HG02798 (cell line): ENCODE measurements around the gene GSTM2.

Experiments
- ATAC-seq: cut with Tn5 transposase; IDR thresholded peaks from one replicate; pipeline ENCODE4 v1.9.1; 2021; ENCODE audit warnings: mild to moderate bottlenecking; ENCODE audit not compliant: unreplicated experiment, poor library complexity

Gene GSTM2

DNA sequence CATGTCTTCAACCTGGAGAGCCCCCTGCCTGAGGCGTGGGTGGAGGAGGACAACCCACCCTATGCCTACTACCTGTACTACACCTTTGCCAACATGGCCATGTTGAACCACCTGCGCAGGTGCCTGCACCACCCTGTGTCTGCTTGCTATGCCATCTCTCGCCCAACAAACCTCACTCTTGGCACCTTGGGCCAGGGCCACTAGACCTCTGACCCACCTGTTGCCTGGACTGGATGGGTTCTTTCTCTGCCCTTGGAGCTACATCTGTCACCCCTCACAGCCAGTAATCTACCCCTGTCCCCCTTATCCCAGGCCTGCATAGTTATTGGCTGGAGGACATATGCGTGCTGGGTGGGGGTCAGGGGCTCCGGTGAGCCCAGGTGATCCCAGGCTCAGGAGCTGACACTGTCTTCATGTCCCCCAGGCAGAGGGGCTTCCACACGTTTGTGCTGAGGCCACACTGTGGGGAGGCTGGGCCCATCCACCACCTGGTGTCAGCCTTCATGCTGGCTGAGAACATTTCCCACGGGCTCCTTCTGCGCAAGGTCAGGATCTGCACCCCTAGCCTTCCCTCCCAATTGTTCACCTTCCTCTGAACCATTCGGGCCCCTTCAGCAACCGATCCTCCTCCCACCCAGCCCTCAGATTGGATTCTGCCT, 38.4 kb upstream of the GSTM2 start:
- no peak for ATAC-seq

DNA sequence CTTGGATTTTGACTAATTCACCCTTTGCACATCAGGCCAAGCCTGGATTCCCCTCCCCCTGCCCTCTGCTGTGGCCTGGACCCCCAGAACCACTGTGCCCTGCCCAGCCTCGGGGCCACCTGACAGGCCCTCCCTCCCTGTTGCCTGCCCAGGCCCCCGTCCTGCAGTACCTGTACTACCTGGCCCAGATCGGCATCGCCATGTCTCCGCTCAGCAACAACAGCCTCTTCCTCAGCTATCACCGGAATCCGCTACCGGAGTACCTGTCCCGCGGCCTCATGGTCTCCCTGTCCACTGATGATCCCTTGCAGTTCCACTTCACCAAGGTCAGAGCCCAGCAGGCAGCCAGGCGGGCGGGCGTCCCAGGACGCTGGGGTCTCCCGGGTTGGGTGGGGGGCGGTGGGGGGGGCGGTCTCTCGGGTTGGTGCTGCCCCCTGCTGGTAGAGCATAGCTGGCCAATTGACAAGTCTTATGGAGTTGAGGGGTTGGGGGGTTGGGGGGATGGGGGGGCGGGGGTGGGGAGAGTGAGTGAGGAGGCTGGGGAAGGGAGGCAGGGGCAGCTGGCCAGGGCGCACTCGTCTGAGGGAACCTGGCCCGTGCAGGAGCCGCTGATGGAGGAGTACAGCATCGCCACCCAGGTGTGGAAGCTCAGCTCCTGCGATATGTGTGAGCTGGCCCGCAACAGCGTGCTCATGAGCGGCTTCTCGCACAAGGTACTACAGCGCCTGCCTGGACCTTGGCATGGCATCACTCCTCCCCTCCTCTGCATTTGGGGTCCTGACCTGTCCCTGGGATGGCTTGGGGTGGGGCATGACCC, 37.6 kb upstream of the GSTM2 start:
- no peak for ATAC-seq

DNA sequence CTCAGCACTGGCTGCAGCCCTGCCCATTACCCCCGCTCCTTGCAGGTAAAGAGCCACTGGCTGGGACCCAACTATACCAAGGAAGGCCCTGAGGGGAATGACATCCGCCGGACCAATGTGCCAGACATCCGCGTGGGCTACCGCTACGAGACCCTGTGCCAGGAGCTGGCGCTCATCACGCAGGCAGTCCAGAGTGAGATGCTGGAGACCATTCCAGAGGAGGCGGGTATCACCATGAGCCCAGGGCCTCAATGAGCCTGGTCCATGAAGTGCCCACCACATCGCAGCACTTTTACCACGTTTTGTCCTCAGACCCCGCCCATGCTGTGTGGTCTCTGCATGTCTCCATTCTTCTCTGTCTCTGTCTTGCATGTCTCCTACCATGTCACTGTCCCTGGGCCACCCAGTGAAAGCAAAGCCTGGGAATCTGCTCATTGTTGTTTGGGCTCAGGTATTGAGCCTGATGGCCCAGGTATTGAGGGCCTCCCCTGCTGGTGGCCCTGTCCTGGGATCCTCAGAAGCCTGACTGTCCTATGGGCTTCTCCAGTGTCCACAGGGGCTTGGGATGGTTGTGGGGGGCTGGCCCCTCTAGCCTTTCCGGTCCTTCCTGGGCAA, 36.9 kb upstream of the GSTM2 start:
- ATAC-seq, result no peak

DNA sequence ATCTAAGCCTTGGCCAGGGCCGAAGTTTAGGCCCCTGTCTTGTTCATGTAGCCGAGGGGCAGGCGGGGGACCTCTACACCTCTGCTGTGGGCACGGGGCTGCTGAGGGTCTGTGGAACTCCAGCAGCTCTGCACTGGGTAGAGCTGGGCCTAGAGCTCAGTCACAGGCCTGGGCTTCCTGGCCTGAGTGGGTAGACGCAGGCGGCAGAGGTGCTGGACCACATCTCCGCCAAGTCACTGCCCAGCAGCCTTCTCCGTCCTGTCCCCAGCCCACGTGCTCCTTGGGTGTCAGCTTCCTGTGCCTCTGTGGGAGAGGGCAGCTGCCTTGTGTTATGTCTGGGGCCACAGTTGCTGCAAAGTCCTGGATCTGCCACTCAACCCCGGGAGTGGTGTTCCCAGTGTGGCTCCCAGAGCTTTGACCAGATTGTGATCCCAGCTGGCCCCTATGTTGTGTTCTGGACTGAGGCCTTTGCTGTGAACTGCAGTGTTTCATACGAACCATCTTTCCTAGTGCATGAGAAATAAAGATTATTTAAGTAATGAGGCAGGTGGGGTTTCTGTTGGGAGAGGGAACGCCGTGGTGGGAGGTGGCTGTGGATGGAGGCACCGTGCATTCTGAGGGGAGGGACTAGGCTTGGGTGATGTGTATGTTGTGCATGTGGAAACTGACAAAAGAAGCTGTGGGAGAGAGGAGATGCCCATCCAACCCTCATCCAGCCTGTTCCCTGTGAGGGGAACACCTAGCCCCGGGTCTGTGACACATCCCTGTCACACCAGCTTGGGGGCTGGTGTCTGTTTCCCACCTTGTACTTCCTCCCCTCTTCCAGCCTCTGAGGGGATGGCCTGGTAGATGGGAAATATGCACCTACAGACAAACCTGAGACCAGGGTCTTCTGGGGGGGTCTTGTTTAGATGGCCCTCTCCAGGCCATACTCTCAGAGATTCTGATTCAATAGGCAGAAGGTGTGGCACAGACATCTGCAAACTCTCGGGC, 36.0 kb upstream of the GSTM2 start:
- no peak for ATAC-seq

DNA sequence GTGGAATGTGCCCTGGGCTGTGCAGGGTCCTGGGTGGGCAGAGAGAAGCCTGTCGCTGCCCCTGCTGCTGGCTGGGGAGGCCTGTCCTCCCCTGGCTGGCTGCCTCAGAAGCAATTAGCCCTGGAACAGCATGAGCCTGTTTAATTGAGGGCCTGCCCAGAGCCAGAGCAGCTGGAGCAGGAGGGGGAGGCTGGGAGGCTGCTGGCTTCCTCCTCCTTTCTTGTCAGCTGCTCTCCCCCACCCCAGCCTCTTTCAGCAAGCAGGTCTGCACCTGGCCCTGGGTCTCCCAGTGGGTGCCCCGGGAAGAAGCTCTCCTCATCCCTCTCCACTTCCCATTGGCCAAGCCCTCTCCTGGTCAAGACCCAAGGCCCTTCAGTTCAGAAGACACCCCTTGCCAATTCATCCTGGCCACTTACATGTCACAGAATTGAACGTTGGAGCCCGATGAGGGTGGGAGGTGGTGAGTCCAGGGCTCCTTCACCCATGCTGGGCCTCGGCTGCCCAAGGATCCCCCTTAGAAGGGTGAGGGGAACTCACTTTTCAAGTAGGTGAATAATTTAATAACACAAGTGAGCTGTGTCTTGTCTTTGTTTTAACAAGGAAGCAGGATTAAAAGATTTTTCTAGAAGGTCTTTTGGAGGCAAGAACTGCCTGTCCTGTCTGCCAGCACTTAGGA, 35.0 kb upstream of the GSTM2 start:
- ATAC-seq, result no peak

DNA sequence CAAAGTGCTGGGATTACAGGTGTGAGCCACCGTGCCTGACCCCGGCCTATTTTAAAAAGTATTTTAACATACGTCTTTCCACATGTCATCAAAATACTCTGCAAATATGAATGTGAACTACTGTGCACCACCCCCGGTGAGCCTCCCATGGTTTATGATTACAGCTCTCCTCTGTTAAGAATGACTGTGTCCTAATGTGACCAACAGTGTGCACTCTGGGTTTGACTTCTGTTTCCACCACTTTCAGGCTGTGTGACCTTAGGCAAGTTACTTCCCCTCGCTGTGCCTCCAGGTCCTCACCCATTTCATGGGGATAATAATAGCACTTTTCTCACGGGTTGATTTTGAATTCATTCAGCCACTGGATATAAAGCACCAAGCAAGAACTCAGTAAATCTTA, 33.6 kb upstream of the GSTM2 start:
- no peak for ATAC-seq

DNA sequence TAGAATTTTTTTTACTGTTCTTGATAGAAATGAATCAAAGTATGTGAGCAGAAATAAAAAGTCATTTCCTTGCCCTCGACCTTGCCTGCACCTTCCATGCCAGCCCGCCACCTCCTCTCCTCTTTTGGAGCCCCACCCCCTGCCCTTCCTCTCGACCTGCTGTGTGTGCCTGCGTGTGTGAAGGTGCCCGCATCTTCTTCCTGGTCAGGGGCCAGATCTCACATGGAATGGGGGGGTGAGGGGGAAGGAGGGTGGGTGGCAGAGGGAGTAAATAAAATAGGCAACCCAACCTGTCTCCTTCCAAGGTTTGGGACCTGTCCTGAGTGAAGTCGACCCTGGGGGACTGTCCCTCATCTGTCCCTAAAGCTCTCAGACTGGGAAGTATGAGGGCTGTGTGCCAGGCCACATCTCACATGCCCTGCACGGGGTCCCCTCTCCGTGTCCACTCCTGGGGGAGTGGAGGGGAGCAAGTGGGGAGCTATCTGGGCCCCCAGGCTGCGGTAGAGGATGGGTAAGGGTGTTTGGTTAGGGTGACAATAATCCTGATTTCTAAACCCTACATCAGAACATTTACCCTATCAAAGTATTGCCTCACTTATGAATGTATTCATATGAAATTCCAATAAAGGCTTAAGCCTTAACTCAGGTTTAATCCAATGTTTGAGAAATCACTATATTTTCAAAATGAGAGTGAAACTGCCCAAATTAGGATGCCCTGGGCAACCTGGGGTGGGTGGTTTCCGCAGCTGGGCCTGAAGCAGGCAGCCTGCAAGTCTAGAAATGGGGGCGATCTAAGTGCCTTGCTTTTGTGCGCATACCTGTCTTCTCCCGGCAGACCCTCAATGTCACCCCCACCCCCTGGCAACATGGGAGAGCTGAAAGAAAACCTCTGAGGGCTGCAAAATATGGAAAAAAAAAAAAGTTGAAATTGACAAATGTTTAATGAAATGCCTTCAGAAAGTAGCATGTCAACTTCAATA, 32.8 kb upstream of the GSTM2 start:
- ATAC-seq, result no peak

DNA sequence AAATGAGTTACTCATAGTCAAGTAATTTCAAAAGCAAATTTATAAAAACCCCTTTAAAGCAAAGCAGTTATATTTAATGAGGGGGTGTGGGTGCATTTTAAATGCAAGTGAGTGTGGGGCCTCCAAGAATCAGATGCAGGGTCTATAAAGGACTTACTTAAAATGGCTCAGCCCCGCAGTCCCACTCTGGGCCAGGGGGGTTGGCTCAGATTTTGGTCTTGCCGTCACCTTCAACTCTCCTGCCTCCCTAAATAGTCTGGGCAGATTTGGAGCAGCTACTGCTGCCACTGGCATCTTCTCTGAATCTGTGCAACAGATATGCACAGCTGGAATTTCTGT, 32.0 kb upstream of the GSTM2 start:
- no peak for ATAC-seq

DNA sequence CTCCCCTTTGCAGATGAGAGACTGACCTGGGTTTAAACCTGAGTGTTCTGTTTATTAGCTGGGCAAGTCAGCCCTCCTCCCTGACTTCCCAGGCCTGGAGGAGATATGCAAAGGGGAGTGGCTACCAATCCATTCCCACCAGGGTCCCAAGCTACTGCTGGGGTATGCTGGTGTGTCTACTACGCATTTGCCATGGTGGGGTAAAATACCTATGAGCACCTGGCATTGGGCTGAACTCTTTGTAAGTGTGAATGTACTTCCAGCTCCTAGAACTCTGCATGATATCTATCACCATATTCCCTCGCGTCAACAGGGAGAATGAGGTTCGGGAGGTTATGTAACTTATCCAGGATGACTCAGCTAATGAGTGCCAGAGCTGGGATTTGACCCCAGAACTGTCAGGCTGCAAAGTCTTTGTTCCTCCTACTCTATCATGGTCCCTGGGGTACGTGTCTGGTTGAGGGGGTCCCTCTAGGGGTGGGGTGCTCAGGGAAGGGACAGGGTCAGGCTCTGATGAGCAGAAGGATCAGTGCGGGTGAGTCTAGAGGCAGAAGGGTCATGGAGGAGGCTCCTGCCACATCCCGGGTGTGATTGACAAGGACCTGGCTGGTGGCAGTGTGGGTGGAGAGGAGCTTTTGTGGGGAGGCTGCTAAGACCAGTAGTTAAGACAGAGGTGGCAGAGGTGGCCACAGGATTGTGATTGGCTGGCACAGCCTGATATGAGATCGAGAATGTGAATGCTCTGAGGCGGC, 31.5 kb upstream of the GSTM2 start:
- ATAC-seq, result no peak

DNA sequence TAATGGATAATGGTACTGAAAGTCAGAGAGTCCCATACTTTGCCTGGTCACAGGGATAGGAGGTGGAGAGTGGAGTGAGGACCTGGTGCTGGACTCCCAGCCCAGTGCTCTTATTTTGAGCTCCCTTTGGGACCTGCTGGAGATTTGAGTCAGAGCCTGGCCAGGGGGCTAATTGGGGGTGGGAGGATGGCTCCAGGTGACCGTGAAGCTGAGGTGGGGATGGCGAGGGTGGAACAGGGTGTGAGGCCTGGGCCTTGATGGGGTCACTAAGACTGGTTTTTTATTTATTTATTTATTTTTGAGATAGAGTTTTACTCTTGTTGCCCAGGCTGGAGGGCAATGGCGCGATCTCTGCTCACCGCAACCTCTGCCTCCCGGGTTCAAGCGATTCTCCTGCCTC, 30.4 kb upstream of the GSTM2 start:
- ATAC-seq, result no peak

DNA sequence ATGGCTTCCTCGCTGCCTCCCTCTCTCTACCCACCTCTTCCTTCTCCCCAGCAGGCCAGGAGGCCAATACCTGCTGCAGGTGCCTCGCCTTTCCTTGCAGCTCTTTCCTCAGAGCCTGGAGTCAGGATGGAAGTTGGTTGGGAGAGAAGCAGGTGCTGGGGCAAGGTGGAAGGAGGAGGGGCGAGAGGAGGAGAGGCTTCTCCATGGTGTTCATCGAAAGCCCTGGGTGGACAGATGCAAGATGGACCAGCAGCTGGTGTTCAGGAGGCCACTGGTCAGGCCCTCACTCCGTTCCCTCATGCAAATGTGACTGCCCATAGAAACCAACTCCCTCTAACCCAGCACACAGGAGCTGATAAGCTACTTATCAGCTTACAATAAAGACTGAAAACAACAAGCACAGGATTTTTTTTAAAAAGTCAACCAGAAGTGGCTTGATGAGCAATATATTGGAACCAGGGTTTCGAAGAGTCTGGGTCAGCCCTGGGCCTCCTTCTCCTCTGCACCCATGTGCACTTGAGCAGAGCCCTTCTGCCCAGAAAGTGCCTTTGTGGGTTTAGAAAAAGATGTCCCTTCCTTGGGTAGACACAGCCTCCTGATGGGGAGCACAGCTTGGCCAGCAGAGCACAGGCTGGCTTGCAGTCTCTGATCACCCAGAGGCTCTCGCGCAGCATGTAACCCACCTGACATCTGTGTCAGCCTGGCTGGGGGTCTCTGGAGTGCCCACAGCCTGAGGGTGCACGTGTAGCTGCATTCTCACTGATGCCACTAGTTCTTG, 28.6 kb upstream of the GSTM2 start:
- ATAC-seq, result no peak

DNA sequence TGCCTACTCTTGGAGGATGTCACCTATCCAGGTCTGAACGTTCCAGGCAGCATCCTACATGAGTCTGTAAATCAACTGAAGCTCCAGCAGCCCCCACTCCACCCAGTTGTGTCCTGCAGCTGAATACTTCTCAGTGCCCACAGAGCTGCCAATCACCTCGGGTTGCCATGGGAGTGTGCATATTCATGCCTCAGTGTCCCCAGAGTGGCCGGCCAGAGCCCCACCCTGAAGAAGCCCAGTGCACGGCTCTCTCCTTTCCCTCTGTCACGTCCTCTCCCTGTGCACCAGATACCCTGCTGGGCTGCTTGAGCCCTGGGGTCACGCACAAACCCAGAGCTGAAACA, 28.0 kb upstream of the GSTM2 start:
- ATAC-seq, result no peak

DNA sequence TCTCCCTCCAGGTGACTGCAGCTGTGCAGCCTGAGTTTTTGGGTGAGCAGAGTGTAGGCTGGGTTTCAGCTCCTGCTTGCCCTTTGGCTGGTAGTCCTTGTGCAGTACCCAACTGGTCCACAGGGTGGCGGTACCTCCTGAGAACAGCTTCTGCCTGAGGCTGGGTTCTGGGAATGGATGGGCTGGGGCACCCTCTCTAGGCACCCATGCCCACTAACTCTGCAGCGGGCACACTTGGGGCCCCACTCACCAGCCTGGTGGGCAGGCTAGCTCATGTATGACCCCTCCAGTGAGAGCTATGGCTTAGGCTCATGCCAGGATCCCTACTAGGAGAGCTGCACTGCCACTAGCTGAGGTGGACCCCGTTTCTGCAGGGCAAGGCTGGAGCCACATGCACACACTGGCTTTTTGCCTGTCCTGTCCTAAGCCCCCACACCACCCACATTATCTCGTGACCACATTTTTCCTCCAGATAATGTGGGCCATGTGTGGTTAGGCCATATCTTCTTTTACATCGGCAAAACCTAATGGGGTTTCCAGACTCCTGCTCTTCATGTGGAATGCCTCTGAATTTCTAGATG, 27.5 kb upstream of the GSTM2 start:
- peak; percentile 63 for ATAC-seq

DNA sequence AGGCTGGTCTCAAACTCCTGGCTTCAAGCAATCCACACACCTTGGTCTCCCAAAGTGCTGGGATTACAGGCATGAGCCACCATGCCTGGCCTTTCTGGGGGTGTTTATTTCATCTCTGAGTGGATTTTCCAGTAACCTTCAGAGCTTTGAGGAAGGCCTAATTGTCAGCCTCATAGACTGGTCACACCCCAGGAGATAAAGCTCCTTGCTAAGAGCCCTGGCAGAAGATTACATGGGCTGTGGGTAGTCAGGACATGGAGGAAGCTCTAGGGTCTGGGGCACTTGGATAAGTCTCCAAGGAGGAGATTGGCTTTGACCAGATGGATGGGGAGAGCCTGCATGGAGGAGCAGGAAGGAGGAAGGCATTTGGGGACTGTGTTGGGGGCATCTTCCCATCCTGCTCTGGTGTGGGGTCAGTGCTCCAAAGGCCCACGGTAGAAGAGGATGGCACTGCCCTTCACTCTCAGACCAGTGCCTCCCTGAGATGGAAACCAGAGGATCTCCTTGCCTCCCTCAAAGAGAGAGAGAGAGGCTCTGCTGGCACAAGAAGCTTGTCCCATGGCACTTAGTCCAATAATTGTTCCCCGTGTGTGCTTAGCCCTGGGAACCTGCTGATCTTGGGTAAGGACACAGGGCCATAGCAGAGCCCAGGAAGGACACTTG, 26.6 kb upstream of the GSTM2 start:
- no peak for ATAC-seq

DNA sequence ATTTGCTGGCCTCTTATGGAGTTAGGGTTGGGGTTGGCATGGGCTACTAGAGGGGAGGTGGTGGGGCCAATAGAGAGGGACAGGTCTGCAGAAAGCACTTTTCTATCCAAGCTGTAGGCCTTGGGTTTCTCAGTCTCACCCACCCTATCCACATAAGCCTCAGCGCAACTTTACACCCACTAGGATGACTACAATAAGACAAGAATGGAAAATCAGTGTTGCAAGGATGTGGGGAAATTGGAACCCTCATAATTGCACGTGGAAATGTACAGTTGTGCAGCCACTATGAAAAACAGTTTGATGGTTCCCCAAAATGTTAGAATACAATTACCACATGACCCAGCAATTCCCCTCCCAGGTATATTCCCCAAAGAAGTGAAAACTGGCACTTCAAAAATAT, 26.0 kb upstream of the GSTM2 start:
- ATAC-seq, result no peak

DNA sequence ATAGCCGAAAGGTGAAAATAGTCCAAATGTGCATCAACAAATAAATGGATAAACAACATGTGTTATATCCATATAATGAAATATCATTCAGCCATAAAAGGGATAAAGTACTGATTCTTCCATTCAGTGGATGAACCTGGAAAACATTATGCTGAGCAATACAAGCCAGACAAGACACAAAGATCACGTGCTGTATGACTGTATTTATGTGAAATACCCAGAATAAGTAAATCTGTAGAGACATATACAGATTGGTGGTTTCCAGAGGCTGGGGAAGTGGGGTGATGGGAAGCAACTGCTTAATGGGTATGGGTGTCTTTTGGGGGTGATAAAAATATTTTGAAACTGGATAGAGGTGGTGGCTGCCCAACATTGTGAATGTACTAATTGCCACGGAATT, 25.2 kb upstream of the GSTM2 start:
- ATAC-seq, result no peak
